Right lobe of liver (tissue), 6 donors: ENCODE measurements around the gene STK32B. TPM values are rescaled to one million over a fixed set of nuclear protein-coding genes. Genes with fewer than 3 reads are reported as not detected.
A peak's percentile ranks its signal among the peaks of the same experiment; 100 is the strongest.

Experiments used
- ATAC-seq, 4 donors: fragments of 200-7000 bp; cut with Tn5 transposase; one replicate each; pipeline ENCODE4 v1.9.1; 2020; ENCODE audit warnings: mild to moderate bottlenecking in 4 of 4, moderate library complexity in 4 of 4
- DNase-seq, 3 donors: peaks; one replicate each; pipeline ENCODE4 v3.0.0-alpha.2; 2020
- H3K27ac ChIP-seq, 3 donors: fragments of 200-600 bp; one replicate each; pipeline ENCODE4 v1.8.0; 2022
- H3K27me3 ChIP-seq, 2 donors: fragments of 200-600 bp; one replicate each; pipeline ENCODE4 v1.8.0; 2022
- H3K36me3 ChIP-seq, 4 donors: fragments of 200-600 bp; sonication (generic) in 1 of 4; one replicate each; pipeline versions ENCODE4 v1.5.1 to v1.8.0; 2017 to 2022; ENCODE audit warnings: control low read depth in 1 of 4
- H3K4me1 ChIP-seq, 4 donors: fragments of 200-600 bp; sonication (generic) in 1 of 4; one replicate each; pipeline versions ENCODE4 v1.5.1 to v1.8.0; 2017 to 2022; ENCODE audit warnings: control low read depth in 1 of 4
- H3K4me3 ChIP-seq, 3 donors: fragments of 200-600 bp; one replicate each; pipeline ENCODE4 v1.8.0; 2022
- H3K9me3 ChIP-seq, 4 donors: fragments of 200-600 bp; sonication (generic) in 1 of 4; one replicate each; pipeline versions ENCODE4 v1.5.1 to v1.8.0; 2017 to 2022; ENCODE audit warnings: control low read depth in 1 of 4
- POLR2A ChIP-seq: fragments of 450-650 bp; IDR thresholded peaks from one replicate; pipeline ENCODE4 v1.6.1; 2017; ENCODE audit warnings: antibody characterized with exemption, mild to moderate bottlenecking
- WGBS: methylation state at CpG from one replicate; pipeline ENCODE4 v1.1.6; 2018; ENCODE audit warnings: low coverage, low lambda C conversion rate; ENCODE audit not compliant: insufficient coverage; ENCODE audit errors: missing lambda C conversion rate; 5-methylcytosine and 5-hydroxymethylcytosine counted together
- intact Hi-C, 2 donors: fragments of 100-400 bp; cut with DNase I; formaldehyde crosslinking; loops; one replicate each; pipeline versions ENCODE4 v1.11.2 to v1.14.1; 2022
- total RNA-seq, 6 experiments: library from RNA; depleted of rRNA in 2 of 6; stranded (reverse); fragments of >200 nt in 2 of 6; fragmentation: NEBNext Ultra II Directional in 3 of 6; extraction: Animal tissue kit (Norgen Biotek cat#: 25700) in 3 of 6; gene quantifications; one replicate each; pipeline versions ENCODE4 v1.1.0 to v1.2.4, GENCODE V29; 2016 to 2023
- TF ChIP-seq, protein P1 (sequence below), 4 donors: fragments of 200-600 bp in 3 of 4; fragments of 450-650 bp in 1 of 4; IDR thresholded peaks; one replicate each; pipeline versions ENCODE4 v1.5.1 to v1.8.0; 2016 to 2022; ENCODE audit warnings: antibody characterized with exemption in 4 of 4, mild to moderate bottlenecking in 2 of 4
- donor health status: DM: no; HTN: yes; CAD: no.
- donor health status: DM: no; HTN: no; CAD: no.
- donor health status: DM: no; HTN: no; CAD: no.
- donor health status: DM: no; HTN: yes; CAD: no.
- donor health status: DM: no; HTN: yes; CAD: no.

Gene STK32B
- total RNA-seq, 6 experiments from 2014 or later: 0.05 to 0.07 TPM; not detected in 4

DNA sequence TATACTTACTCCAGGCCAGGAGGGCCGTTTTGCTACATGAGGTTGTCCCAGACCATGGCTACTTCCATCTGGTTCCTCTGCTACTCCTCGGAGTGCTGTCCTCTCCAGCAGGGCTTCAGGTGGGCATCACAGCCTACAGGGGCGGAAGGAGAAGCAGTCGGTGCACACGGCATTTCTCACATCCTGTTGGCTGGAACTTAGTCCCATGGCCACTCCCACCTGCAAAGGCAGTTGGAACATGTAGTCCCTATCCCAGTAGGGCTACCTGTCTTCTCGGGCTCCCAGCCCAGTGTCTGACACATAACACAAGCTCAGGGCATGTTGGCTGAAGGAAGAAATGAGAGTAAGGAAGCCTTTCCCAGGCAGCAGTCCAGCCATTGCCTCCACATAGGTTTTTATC, 7.7 kb upstream of the STK32B start:
- Histone ChIP-seq H3K9me3 (no peaks in the 10 kb centered on the region), H3K4me3 (no peak overlapping the region), H3K36me3 (no peaks in the 10 kb centered on the region), H3K27me3 (no peaks in the 10 kb centered on the region), H3K4me1 (no peaks in the 10 kb centered on the region), H3K27ac (no peak overlapping the region)
- intact Hi-C loops: no loop called here
- DNase-seq (no peak), ATAC-seq (no peak)
- no peak for TF ChIP-seq POLR2A
- TF ChIP-seq, protein P1, sequence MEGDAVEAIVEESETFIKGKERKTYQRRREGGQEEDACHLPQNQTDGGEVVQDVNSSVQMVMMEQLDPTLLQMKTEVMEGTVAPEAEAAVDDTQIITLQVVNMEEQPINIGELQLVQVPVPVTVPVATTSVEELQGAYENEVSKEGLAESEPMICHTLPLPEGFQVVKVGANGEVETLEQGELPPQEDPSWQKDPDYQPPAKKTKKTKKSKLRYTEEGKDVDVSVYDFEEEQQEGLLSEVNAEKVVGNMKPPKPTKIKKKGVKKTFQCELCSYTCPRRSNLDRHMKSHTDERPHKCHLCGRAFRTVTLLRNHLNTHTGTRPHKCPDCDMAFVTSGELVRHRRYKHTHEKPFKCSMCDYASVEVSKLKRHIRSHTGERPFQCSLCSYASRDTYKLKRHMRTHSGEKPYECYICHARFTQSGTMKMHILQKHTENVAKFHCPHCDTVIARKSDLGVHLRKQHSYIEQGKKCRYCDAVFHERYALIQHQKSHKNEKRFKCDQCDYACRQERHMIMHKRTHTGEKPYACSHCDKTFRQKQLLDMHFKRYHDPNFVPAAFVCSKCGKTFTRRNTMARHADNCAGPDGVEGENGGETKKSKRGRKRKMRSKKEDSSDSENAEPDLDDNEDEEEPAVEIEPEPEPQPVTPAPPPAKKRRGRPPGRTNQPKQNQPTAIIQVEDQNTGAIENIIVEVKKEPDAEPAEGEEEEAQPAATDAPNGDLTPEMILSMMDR (IDR thresholded peaks at IDR 0.05): no peak
- 32% methylated on average over 6 of the region's 6 CpGs for WGBS

DNA sequence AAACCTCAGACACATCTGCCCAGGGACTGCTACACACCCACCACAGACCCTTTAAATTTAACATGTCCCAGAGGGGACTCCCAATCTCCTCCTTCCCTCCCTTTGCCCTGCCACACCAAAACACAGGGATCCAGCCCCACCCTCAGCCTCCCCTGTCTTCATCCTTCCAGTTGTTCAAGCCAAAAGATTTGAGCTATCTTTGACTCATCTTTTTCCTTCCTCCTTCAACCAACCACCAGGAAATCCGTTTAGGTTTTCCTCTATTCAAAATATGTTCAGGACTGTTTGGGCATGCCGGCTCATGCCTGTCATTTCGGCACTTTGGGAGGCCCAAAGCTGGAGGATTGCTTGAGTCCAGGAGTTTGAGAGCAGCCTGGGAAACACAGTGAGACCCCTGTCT, 6.9 kb upstream of the STK32B start:
- H3K4me1 ChIP-seq: no peaks in the 10 kb centered on the region
- no peaks in the 10 kb centered on the region for H3K36me3 ChIP-seq
- TF ChIP-seq POLR2A: no peak
- TF ChIP-seq, protein P1 (IDR thresholded peaks at IDR 0.05): no peak
- H3K4me3 ChIP-seq: no peak overlapping the region
- no peak overlapping the region for H3K27ac ChIP-seq
- DNase-seq (no peak), ATAC-seq (no peak)
- no peaks in the 10 kb centered on the region for H3K27me3 ChIP-seq
- no peaks in the 10 kb centered on the region for H3K9me3 ChIP-seq
- intact Hi-C loops: no loop called here
- 46% methylated on average over 3 of the region's 3 CpGs for WGBS

DNA sequence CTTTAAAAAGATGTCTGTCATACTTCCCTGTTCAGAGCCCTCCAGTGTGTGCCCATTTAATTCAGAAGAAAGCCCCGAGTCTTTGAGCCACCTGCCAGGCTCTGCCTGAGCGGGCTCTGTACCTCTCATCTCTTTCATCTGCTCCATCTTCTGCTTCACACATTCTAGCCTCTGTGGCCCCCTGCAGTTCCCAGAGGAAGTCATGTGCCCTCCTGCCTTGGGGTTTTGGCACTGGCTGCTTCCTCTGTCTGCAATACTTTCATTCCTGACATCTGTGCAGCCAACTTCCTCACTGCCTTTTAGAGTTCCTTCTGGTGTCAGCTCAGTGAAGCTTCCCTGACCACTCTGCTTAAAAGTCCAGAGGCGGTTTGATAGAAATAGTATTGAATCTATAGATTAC, 6.2 kb upstream of the STK32B start:
- Histone ChIP-seq H3K9me3 (no peaks in the 10 kb centered on the region), H3K36me3 (no peaks in the 10 kb centered on the region), H3K4me3 (no peak overlapping the region), H3K4me1 (no peaks in the 10 kb centered on the region), H3K27me3 (no peaks in the 10 kb centered on the region), H3K27ac (no peak overlapping the region)
- intact Hi-C loops: no loop called here
- no peak for DNase-seq
- TF ChIP-seq POLR2A: no peak
- TF ChIP-seq, protein P1 (IDR thresholded peaks at IDR 0.05): no peak
- WGBS: 23% methylated on average over 3 of the region's 3 CpGs
- ATAC-seq: peak; percentile 41 to 70 (median 54)

DNA sequence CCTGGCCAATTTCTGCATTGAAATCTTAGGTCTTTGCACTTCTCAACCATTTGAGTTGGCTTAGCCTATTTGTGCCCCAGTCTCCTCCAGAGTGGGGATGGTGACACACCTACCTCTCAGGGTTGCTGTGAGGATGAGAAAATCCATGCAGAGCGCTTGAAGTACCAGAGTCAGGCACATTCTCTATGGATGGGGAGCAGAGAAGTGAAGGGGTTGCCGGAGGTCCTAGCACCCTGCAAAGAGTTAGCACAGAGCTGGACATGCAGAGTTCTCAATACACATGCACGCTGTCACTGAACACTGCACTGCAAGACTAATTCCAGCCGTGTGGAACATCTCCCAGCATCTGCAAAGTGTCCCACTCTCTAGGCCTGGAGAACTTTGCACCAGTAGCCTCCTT, 2.6 kb upstream of the STK32B start:
- TF ChIP-seq, protein P1 (IDR thresholded peaks at IDR 0.05): no peak
- no peak for TF ChIP-seq POLR2A
- Histone ChIP-seq H3K27me3 (peaks cover 0 to 3% of the 10 kb centered on the region in 2 donors), H3K36me3 (no peaks in the 10 kb centered on the region), H3K9me3 (no peaks in the 10 kb centered on the region), H3K27ac (no peak overlapping the region), H3K4me1 (peaks cover 0 to 15% (median 0%) of the 10 kb centered on the region in 4 donors), H3K4me3 (no peak overlapping the region)
- WGBS: no CpG with 5 or more reads among the region's 4 CpGs
- ATAC-seq (no peak), DNase-seq (no peak)
- intact Hi-C loops: no loop called here
